ENCODE data around the gene PARD3.

Gene PARD3

GRCh38 chr10:34824870-34825269 lies 9.8 kb upstream of the PARD3 start:
- no peak for DNase-seq (ENCODE audit: low read depth)

GRCh38 chr10:34821587-34822585 lies 6.8 kb upstream of the PARD3 start:
- no peak for DNase-seq (ENCODE audit: low read depth)

- DNase-seq (ENCODE audit: low read depth) = no peak
These were observed 2.5 kb upstream of the PARD3 start for GRCh38 chr10:34817586-34817985.

- DNase-seq (ENCODE audit: low read depth) = no peak
These were observed 2.0 kb upstream of the PARD3 start for GRCh38 chr10:34817054-34817453.

- DNase-seq (ENCODE audit: low read depth) = no peak
These were observed 1.5 kb upstream of the PARD3 start for GRCh38 chr10:34816501-34817002.

GRCh38 chr10:34816085-34816496 lies 995 bp upstream of the PARD3 start:
- no peak for DNase-seq (ENCODE audit: low read depth)

GRCh38 chr10:34814913-34815184 lies 247 bp downstream of the PARD3 start:
- DNase-seq (ENCODE audit: low read depth) = no peak

GRCh38 chr10:34814223-34814912 lies 728 bp downstream of the PARD3 start:
- no peak for DNase-seq (ENCODE audit: low read depth)

GRCh38 chr10:34813626-34814222 lies 1.4 kb downstream of the PARD3 start:
- DNase-seq (ENCODE audit: low read depth) = no peak

GRCh38 chr10:34812771-34813170 lies 2.3 kb downstream of the PARD3 start:
- no peak for DNase-seq (ENCODE audit: low read depth)

- no peak for DNase-seq (ENCODE audit: low read depth)
These were observed 3.1 kb downstream of the PARD3 start for GRCh38 chr10:34811968-34812514.

- no peak for DNase-seq (ENCODE audit: low read depth)
These were observed 3.7 kb downstream of the PARD3 start for GRCh38 chr10:34811126-34811967.

GRCh38 chr10:34809796-34810195 lies 5.3 kb downstream of the PARD3 start:
- DNase-seq (ENCODE audit: low read depth) = no peak

GRCh38 chr10:34808801-34809745 lies 6.0 kb downstream of the PARD3 start:
- no peak for DNase-seq (ENCODE audit: low read depth)

- no peak for DNase-seq (ENCODE audit: low read depth)
These were observed 6.8 kb downstream of the PARD3 start for GRCh38 chr10:34808336-34808735.

- no peak for DNase-seq (ENCODE audit: low read depth)
These were observed 10.8 kb downstream of the PARD3 start for GRCh38 chr10:34804306-34804705.

GRCh38 chr10:34802692-34803091 lies 12.4 kb downstream of the PARD3 start:
- no peak for DNase-seq (ENCODE audit: low read depth)

GRCh38 chr10:34801097-34801733 lies 13.9 kb downstream of the PARD3 start:
- DNase-seq (ENCODE audit: low read depth) = no peak

GRCh38 chr10:34800624-34801023 lies 14.5 kb downstream of the PARD3 start:
- DNase-seq (ENCODE audit: low read depth) = no peak

GRCh38 chr10:34798654-34799053 lies 16.4 kb downstream of the PARD3 start:
- no peak for DNase-seq (ENCODE audit: low read depth)

All from activated T-cell treated with anti-CD3 and anti-CD28 coated beads for 48 hours (primary cell).